HuH-7 (cell line): Measurements from ENCODE around the gene STAT3.
A peak's percentile ranks its signal among the peaks of the same experiment; 100 is the strongest.
"Not testable (repeated sequence)": the region's sequence is repeated elsewhere in the genome, so short reads cannot be mapped to it uniquely, and the experiment has no call there.

ENCODE experiments used
- DNase-seq: peaks from one replicate; pipeline ENCODE4 v3.0.0; 2011; ENCODE audit warnings: low spot score

The STAT3 gene

GRCh38 chr17:42408061-42408460 lies 19.8 kb upstream of the STAT3 start:
- no peak for DNase-seq

- peak; percentile 73 for DNase-seq
Observed at GRCh38 chr17:42407289-42407836, 19.1 kb upstream of the STAT3 start.

- no peak for DNase-seq
Observed at GRCh38 chr17:42406615-42407288, 18.5 kb upstream of the STAT3 start.

GRCh38 chr17:42405963-42406495 lies 17.8 kb upstream of the STAT3 start:
- peak; percentile 91 for DNase-seq

GRCh38 chr17:42405076-42405475 lies 16.8 kb upstream of the STAT3 start:
- no peak for DNase-seq

GRCh38 chr17:42404326-42405055 lies 16.2 kb upstream of the STAT3 start:
- no peak for DNase-seq

- DNase-seq, result no peak
Observed at GRCh38 chr17:42403150-42403549, 14.9 kb upstream of the STAT3 start.

GRCh38 chr17:42402117-42402516 lies 13.9 kb upstream of the STAT3 start:
- no peak for DNase-seq

- not testable (repeated sequence) for DNase-seq
Observed at GRCh38 chr17:42400844-42401375, 12.7 kb upstream of the STAT3 start.

GRCh38 chr17:42399948-42400843 lies 12.0 kb upstream of the STAT3 start:
- DNase-seq, result no peak

- DNase-seq, result no peak
Observed at GRCh38 chr17:42399121-42399520, 10.9 kb upstream of the STAT3 start.

- DNase-seq, result not testable (repeated sequence)
Observed at GRCh38 chr17:42395601-42396000, 7.4 kb upstream of the STAT3 start.

GRCh38 chr17:42394838-42395237 lies 6.6 kb upstream of the STAT3 start:
- DNase-seq, result no peak

- no peak for DNase-seq
Observed at GRCh38 chr17:42392692-42393415, 4.6 kb upstream of the STAT3 start.

GRCh38 chr17:42391439-42391838 lies 3.2 kb upstream of the STAT3 start:
- not testable (repeated sequence) for DNase-seq

- no peak for DNase-seq
Observed at GRCh38 chr17:42389899-42390298, 1.7 kb upstream of the STAT3 start.

- no peak for DNase-seq
Observed at GRCh38 chr17:42389135-42389417, 834 bp upstream of the STAT3 start.

- DNase-seq, result no peak
Observed at GRCh38 chr17:42387661-42388380, 421 bp downstream of the STAT3 start.

GRCh38 chr17:42386777-42387657 lies 1.2 kb downstream of the STAT3 start:
- DNase-seq, result no peak

- no peak for DNase-seq
Observed at GRCh38 chr17:42381898-42382297, 6.3 kb downstream of the STAT3 start.
